GM21786 (cell line): ENCODE measurements around the gene EML3.
A peak's percentile ranks its signal among the peaks of the same experiment; 100 is the strongest.
"Not testable (repeated sequence)": the region's sequence is repeated elsewhere in the genome, so short reads cannot be mapped to it uniquely, and the experiment has no call there.

Experiments
- ATAC-seq: cut with Tn5 transposase; IDR thresholded peaks from one replicate; pipeline ENCODE4 v1.9.1; 2021; ENCODE audit not compliant: unreplicated experiment

EML3 gene

GRCh38 chr11:62621027-62621566 is 8.5 kb upstream of the EML3 start:
- ATAC-seq, result no peak

GRCh38 chr11:62616957-62617356 is 4.4 kb upstream of the EML3 start:
- not testable (repeated sequence) for ATAC-seq

GRCh38 chr11:62615521-62615920 is 2.9 kb upstream of the EML3 start:
- no peak for ATAC-seq

GRCh38 chr11:62614275-62614674 is 1.7 kb upstream of the EML3 start:
- no peak for ATAC-seq

GRCh38 chr11:62613291-62613778 is 760 bp upstream of the EML3 start:
- ATAC-seq, result no peak

- peak; percentile 18 for ATAC-seq
These were observed 740 bp downstream of the EML3 start for GRCh38 chr11:62611705-62612365.

GRCh38 chr11:62610814-62611704 is 1.5 kb downstream of the EML3 start:
- ATAC-seq, result no peak

- ATAC-seq, result no peak
These were observed 2.2 kb downstream of the EML3 start for GRCh38 chr11:62610403-62610802.

- ATAC-seq, result no peak
These were observed 3.8 kb downstream of the EML3 start for GRCh38 chr11:62608776-62609175.

GRCh38 chr11:62607714-62608113 is 4.9 kb downstream of the EML3 start:
- ATAC-seq, result no peak

GRCh38 chr11:62605902-62606301 is 6.7 kb downstream of the EML3 start:
- ATAC-seq, result no peak

- ATAC-seq, result no peak
These were observed 7.1 kb downstream of the EML3 start for GRCh38 chr11:62605467-62605866.

GRCh38 chr11:62604460-62605120 is 8.0 kb downstream of the EML3 start:
- no peak for ATAC-seq

- ATAC-seq, result no peak
These were observed 8.7 kb downstream of the EML3 start for GRCh38 chr11:62603776-62604299.

- ATAC-seq, result no peak
These were observed 9.5 kb downstream of the EML3 start for GRCh38 chr11:62603072-62603408.

GRCh38 chr11:62602141-62603071 is 10.2 kb downstream of the EML3 start:
- ATAC-seq, result no peak

- peak; percentile 73 for ATAC-seq
These were observed 11.0 kb downstream of the EML3 start, which contains the start of gene MTA2 for GRCh38 chr11:62601372-62602140. Gene MTA2 (minus strand): TSS chr11:62601865. CDS start chr11:62601450, 415 bp downstream.

GRCh38 chr11:62601122-62601371 is 11.5 kb downstream of the EML3 start:
- ATAC-seq, result no peak

GRCh38 chr11:62600367-62601121 is 12.0 kb downstream of the EML3 start:
- ATAC-seq, result no peak
